Breast epithelium (tissue), 3 donors: ENCODE measurements around the gene DOK5.

Experiments
- POLR2A ChIP-seq: fragments of 450-650 bp; IDR thresholded peaks from one replicate; pipeline ENCODE4 v1.6.1; 2016; ENCODE audit warnings: antibody characterized with exemption, mild to moderate bottlenecking, moderate library complexity
- POLR2AphosphoS5 ChIP-seq, 3 donors: sonication (generic); formaldehyde crosslinking; IDR thresholded peaks; one replicate each; pipeline ENCODE4 v1.6.1; 2017; ENCODE audit warnings: antibody characterized with exemption in 3 of 3
- TF ChIP-seq, protein P1 (sequence below), 3 donors: fragments of 450-650 bp; IDR thresholded peaks; one replicate each; pipeline ENCODE4 v1.5.1; 2016 to 2017; ENCODE audit warnings: antibody characterized with exemption in 3 of 3, mild to moderate bottlenecking in 3 of 3, moderate library complexity in 3 of 3

DNA sequence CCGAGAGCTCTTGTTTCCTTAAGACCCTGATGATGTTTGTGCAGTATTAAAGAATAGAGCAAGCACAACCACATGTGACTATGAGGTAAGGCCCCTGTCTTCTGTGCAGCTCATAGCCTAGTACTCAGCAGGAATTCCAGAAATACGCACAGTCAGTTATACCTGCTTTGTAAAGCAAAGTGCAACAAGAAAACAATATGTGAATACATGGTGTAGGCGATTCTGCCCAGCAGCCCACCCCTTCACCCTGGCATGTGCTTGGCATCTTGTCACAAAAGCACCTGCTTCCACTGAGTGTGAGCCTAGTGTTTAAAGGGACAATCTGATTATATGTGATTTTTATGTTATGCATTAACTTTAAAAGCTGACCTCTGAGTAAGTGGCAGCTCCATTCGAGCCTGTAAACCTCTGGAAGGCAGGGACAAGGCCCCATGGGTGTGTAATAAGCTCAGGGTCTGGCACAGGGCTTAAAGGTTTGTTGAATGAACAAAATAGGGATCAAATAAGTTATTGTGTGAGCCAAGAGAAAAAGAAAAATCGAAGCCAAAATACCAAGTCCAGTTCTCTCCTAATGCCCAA, 148.7 kb downstream of the DOK5 start:
- TF ChIP-seq, protein P1, sequence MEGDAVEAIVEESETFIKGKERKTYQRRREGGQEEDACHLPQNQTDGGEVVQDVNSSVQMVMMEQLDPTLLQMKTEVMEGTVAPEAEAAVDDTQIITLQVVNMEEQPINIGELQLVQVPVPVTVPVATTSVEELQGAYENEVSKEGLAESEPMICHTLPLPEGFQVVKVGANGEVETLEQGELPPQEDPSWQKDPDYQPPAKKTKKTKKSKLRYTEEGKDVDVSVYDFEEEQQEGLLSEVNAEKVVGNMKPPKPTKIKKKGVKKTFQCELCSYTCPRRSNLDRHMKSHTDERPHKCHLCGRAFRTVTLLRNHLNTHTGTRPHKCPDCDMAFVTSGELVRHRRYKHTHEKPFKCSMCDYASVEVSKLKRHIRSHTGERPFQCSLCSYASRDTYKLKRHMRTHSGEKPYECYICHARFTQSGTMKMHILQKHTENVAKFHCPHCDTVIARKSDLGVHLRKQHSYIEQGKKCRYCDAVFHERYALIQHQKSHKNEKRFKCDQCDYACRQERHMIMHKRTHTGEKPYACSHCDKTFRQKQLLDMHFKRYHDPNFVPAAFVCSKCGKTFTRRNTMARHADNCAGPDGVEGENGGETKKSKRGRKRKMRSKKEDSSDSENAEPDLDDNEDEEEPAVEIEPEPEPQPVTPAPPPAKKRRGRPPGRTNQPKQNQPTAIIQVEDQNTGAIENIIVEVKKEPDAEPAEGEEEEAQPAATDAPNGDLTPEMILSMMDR (IDR thresholded peaks at IDR 0.05) = no peak
- TF ChIP-seq POLR2A (no peak), POLR2AphosphoS5 (IDR thresholded peaks at IDR 0.05) (no peak)
